Ovary (tissue), 3 donors: ENCODE measurements around the gene GPS2.

ENCODE experiments used
- EP300 ChIP-seq: sonication (generic); formaldehyde crosslinking; IDR thresholded peaks from one replicate; pipeline ENCODE4 v1.6.1; 2017; ENCODE audit warnings: antibody characterized with exemption
- POLR2A ChIP-seq: fragments of 450-650 bp; IDR thresholded peaks from one replicate; pipeline ENCODE4 v1.6.1; 2017; ENCODE audit warnings: antibody characterized with exemption, mild to moderate bottlenecking, moderate library complexity
- TF ChIP-seq, protein P1 (sequence below), 3 donors: fragments of 450-650 bp in 2 of 3; fragments of 200-600 bp in 1 of 3; IDR thresholded peaks; one replicate each; pipeline versions ENCODE4 v1.5.1 to v1.8.0; 2016 to 2022; ENCODE audit warnings: antibody characterized with exemption in 3 of 3, mild to moderate bottlenecking in 1 of 3
- donor health status: DM: no; HTN: no; CAD: no.

GRCh38 chr17:7332111-7332510 lies 17.0 kb upstream of the GPS2 start:
- TF ChIP-seq EP300 (no peak), POLR2A (no peak)
- TF ChIP-seq, protein P1, sequence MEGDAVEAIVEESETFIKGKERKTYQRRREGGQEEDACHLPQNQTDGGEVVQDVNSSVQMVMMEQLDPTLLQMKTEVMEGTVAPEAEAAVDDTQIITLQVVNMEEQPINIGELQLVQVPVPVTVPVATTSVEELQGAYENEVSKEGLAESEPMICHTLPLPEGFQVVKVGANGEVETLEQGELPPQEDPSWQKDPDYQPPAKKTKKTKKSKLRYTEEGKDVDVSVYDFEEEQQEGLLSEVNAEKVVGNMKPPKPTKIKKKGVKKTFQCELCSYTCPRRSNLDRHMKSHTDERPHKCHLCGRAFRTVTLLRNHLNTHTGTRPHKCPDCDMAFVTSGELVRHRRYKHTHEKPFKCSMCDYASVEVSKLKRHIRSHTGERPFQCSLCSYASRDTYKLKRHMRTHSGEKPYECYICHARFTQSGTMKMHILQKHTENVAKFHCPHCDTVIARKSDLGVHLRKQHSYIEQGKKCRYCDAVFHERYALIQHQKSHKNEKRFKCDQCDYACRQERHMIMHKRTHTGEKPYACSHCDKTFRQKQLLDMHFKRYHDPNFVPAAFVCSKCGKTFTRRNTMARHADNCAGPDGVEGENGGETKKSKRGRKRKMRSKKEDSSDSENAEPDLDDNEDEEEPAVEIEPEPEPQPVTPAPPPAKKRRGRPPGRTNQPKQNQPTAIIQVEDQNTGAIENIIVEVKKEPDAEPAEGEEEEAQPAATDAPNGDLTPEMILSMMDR (IDR thresholded peaks at IDR 0.05), result no peak
